ENCODE results near the gene PAPSS2.

DNA sequence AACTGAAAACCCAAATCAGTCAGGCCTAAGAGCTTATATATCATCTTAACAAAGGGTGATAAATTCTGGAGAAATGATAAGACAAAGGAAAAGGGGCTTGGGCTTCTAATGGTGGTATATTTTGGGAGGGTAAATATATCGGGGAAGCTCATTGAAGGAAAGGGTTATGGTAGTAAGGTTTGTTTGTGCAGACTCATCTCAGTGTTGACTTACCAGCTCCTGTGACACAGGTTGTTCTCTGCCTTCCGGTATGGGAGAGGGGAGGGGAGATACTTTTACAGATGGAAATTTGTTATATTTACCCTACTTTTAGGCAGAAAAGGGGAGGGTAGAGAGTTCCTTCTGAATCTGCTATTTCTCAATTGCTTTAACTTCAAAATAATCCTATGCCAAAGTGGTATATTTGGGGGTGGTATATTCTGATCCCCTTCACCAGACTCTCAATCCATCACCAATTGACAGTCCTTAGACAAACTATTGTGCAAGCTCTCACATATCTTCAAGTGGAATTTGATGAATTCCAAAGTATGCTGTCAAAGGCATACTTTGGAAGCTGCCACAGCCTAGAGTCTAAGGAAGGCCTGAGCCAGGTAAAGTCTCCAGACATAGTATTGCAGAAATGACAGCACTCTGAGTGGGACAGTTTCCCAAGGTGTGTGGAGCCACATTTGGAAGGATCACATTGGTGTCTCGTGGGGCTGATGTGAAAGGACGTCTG, 13.3 kb upstream of the PAPSS2 start:
- TF ChIP-seq, protein P1, sequence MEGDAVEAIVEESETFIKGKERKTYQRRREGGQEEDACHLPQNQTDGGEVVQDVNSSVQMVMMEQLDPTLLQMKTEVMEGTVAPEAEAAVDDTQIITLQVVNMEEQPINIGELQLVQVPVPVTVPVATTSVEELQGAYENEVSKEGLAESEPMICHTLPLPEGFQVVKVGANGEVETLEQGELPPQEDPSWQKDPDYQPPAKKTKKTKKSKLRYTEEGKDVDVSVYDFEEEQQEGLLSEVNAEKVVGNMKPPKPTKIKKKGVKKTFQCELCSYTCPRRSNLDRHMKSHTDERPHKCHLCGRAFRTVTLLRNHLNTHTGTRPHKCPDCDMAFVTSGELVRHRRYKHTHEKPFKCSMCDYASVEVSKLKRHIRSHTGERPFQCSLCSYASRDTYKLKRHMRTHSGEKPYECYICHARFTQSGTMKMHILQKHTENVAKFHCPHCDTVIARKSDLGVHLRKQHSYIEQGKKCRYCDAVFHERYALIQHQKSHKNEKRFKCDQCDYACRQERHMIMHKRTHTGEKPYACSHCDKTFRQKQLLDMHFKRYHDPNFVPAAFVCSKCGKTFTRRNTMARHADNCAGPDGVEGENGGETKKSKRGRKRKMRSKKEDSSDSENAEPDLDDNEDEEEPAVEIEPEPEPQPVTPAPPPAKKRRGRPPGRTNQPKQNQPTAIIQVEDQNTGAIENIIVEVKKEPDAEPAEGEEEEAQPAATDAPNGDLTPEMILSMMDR (IDR thresholded peaks at IDR 0.05): no peak
- TF ChIP-seq POLR2A (IDR thresholded peaks at IDR 0.05): no peak

Data from ovary (tissue), 3 donors.